GM10266 (cell line): Measurements from ENCODE around the gene NPR2.

ENCODE experiments used
- DNase-seq: peaks from one replicate; pipeline ENCODE4 v3.0.0; 2012; ENCODE audit errors: extremely low spot score
- TF ChIP-seq, protein P1 (sequence below): IDR thresholded peaks from 2 replicates; pipeline ENCODE4 v1.5.1; 2012; ENCODE audit warnings: mild to moderate bottlenecking, low read depth; ENCODE audit not compliant: control insufficient read depth, insufficient read depth; ENCODE audit errors: missing control alignments

NPR2 gene

DNA sequence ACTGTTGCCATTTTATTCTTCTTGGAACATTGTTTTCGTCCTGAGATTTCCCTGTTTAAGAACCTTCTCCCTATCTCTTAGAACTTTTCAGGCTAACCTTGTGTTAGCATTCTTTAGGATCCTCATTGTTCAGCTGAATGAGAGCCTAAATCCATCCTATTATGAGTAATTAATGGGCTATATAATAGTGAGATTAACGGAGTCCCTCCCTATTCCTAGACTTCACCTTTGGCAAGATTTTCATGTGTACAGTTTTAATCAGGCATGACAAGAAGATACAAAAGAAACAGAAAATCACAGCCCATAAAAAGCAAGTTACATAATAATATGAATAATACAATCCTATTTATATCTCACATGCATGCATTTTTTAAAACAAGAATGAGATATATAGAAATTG is 28.2 kb upstream of the NPR2 start:
- TF ChIP-seq, protein P1, sequence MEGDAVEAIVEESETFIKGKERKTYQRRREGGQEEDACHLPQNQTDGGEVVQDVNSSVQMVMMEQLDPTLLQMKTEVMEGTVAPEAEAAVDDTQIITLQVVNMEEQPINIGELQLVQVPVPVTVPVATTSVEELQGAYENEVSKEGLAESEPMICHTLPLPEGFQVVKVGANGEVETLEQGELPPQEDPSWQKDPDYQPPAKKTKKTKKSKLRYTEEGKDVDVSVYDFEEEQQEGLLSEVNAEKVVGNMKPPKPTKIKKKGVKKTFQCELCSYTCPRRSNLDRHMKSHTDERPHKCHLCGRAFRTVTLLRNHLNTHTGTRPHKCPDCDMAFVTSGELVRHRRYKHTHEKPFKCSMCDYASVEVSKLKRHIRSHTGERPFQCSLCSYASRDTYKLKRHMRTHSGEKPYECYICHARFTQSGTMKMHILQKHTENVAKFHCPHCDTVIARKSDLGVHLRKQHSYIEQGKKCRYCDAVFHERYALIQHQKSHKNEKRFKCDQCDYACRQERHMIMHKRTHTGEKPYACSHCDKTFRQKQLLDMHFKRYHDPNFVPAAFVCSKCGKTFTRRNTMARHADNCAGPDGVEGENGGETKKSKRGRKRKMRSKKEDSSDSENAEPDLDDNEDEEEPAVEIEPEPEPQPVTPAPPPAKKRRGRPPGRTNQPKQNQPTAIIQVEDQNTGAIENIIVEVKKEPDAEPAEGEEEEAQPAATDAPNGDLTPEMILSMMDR, result no peak
- DNase-seq, result no peak

GRCh38 chr9:35763803-35764202 is 27.6 kb upstream of the NPR2 start:
- DNase-seq, result no peak
- TF ChIP-seq, protein P1, result no peak

- no peak for DNase-seq
- TF ChIP-seq, protein P1, result no peak
Observed at GRCh38 chr9:35766997-35767396, 24.4 kb upstream of the NPR2 start.

- TF ChIP-seq, protein P1, result no peak
- DNase-seq, result no peak
Observed at GRCh38 chr9:35767458-35767857, 23.9 kb upstream of the NPR2 start.

- DNase-seq, result no peak
- TF ChIP-seq, protein P1, result no peak
Observed at GRCh38 chr9:35769763-35770162, 21.6 kb upstream of the NPR2 start.

GRCh38 chr9:35771075-35771433 is 20.3 kb upstream of the NPR2 start:
- TF ChIP-seq, protein P1, result no peak
- DNase-seq, result no peak

GRCh38 chr9:35771534-35771933 is 19.9 kb upstream of the NPR2 start:
- TF ChIP-seq, protein P1, result no peak
- no peak for DNase-seq
